GM12878 (cell line): ENCODE results near the gene FRMD8. TPM values are rescaled to one million over a fixed set of nuclear protein-coding genes. Genes with fewer than 3 reads are reported as not detected.

Experiments used
- ATAC-seq: fragments of 200-7000 bp; cut with Tn5 transposase; 3 replicates; pipeline ENCODE4 v1.9.1; 2020; ENCODE audit warnings: mild to moderate bottlenecking, moderate library complexity
- BruUV-seq: library from RNA; stranded (reverse); fragments of 400-500 nt; replicated peaks from 2 replicates; lab custom pipeline; 2021; lab: Mats Ljungman, UMichigan
- CTCF ChIA-PET: fragments of 300-600 bp; sonication (Branson Sonifier 250); formaldehyde crosslinking; extraction: SDS; loops from one replicate; lab custom pipeline; 2021; ENCODE audit warnings: inconsistent platforms; lab: Yijun Ruan, JAX
- POLR2A ChIA-PET: fragments of 350-600 bp; formaldehyde crosslinking; extraction: SDS; loops from one replicate; lab custom pipeline; 2021; ENCODE audit warnings: inconsistent platforms; lab: Charles Lee
- RAD21 ChIA-PET: fragments of 300-600 bp; sonication (Branson Sonifier 250); formaldehyde crosslinking; loops from one replicate; lab custom pipeline; 2023; ENCODE audit warnings: antibody characterized with exemption; ENCODE audit not compliant: unreplicated experiment; lab: Charles Lee
- SMC1A ChIA-PET: fragments of 300-600 bp; sonication (Branson Sonifier 250); formaldehyde crosslinking; loops from one replicate; lab custom pipeline; 2023; ENCODE audit not compliant: unreplicated experiment, uncharacterized antibody; lab: Charles Lee
- DNase-seq: peaks from one replicate; pipeline ENCODE4 v3.0.0-alpha.2; 2011; ENCODE audit warnings: low read depth, low spot score
- FAIRE-seq: peaks from 3 replicates; lab custom pipeline; 2011; peaks lifted over from hg19 to GRCh38; lab: Jason Lieb, UNC
- H2AFZ ChIP-seq: 2 replicates; pipeline ENCODE4 v1.6.0; 2011; ENCODE audit warnings: low read depth, low read length, control low read depth; ENCODE audit not compliant: control insufficient read depth
- H3K27ac ChIP-seq: 2 replicates; pipeline ENCODE4 v1.5.1; 2011; ENCODE audit warnings: control low read depth; ENCODE audit not compliant: control insufficient read depth, insufficient read depth
- H3K27me3 ChIP-seq, 2 experiments: replicated peaks in 1 of 2; 2 replicates each; pipeline versions ENCODE4 v1.6.0 to v1.6.1; 2011; ENCODE audit warnings: low read length in 1 of 2; ENCODE audit not compliant: control insufficient read depth in 2 of 2, insufficient read depth in 2 of 2
- H3K36me3 ChIP-seq, 2 experiments: 2 replicates each; pipeline ENCODE4 v1.5.1; 2011; ENCODE audit warnings: low read length in 1 of 2; ENCODE audit not compliant: control insufficient read depth in 2 of 2, insufficient read depth in 2 of 2
- H3K4me1 ChIP-seq: 2 replicates; pipeline ENCODE4 v1.6.1; 2011; ENCODE audit warnings: mild to moderate bottlenecking, low read length, moderate library complexity, mixed read lengths; ENCODE audit not compliant: control insufficient read depth, insufficient read depth
- H3K4me2 ChIP-seq: 2 replicates; pipeline ENCODE4 v1.6.0; 2011; ENCODE audit warnings: control low read depth; ENCODE audit not compliant: control insufficient read depth, insufficient read depth
- H3K4me3 ChIP-seq: fragments of 200-600 bp; sonication (generic); 2 replicates; pipeline ENCODE4 v1.5.1; 2016
- H3K79me2 ChIP-seq: 2 replicates; pipeline ENCODE4 v1.6.0; 2011; ENCODE audit warnings: low read length; ENCODE audit not compliant: control insufficient read depth, insufficient read depth
- H3K9ac ChIP-seq: 2 replicates; pipeline ENCODE4 v1.8.0; 2011; ENCODE audit warnings: low read length, control low read depth, mixed read lengths; ENCODE audit not compliant: control insufficient read depth, insufficient read depth
- H3K9me3 ChIP-seq: replicated peaks from 3 replicates; pipeline ENCODE4 v1.5.1; 2011; ENCODE audit warnings: mild to moderate bottlenecking, low read length; ENCODE audit not compliant: control insufficient read depth, insufficient read depth
- H4K20me1 ChIP-seq: 2 replicates; pipeline ENCODE4 v1.6.0; 2011; ENCODE audit not compliant: control insufficient read depth, insufficient read depth
- CHD1 ChIP-seq: IDR thresholded peaks from 2 replicates; pipeline ENCODE4 v1.6.1; 2012; ENCODE audit warnings: low read depth, low read length, improper control_type of control experiment
- CHD4 ChIP-seq: fragments of 200-600 bp; sonication (generic); IDR thresholded peaks from 2 replicates; pipeline ENCODE4 v1.6.1; 2016; ENCODE audit warnings: mild to moderate bottlenecking
- EP300 ChIP-seq, 2 experiments: fragments of 150-350 bp in 1 of 2; IDR thresholded peaks; 2 replicates each; pipeline ENCODE4 v1.6.1; 2011 to 2012; ENCODE audit warnings: low read depth in 2 of 2, low read length in 2 of 2, borderline replicate concordance in 1 of 2, improper control_type of control experiment in 1 of 2, inconsistent platforms in 1 of 2; ENCODE audit not compliant: control insufficient read depth in 1 of 2
- HCFC1 ChIP-seq: fragments of 150-350 bp; IDR thresholded peaks from 2 replicates; pipeline ENCODE4 v1.6.1; 2014; ENCODE audit warnings: low read length
- HDAC2 ChIP-seq: fragments of 200-600 bp; sonication (generic); IDR thresholded peaks from 2 replicates; pipeline ENCODE4 v1.6.1; 2017
- NFYB ChIP-seq: IDR thresholded peaks from 2 replicates; pipeline ENCODE4 v1.6.1; 2011; ENCODE audit warnings: low read depth, mild to moderate bottlenecking, low read length, improper control_type of control experiment, moderate library complexity; ENCODE audit not compliant: insufficient read depth
- RB1 ChIP-seq: fragments of 450-650 bp; formaldehyde crosslinking; IDR thresholded peaks from 2 replicates; pipeline ENCODE4 v1.6.1; 2017; ENCODE audit warnings: mild to moderate bottlenecking, borderline replicate concordance
- ZNF217 ChIP-seq: fragments of 450-650 bp; IDR thresholded peaks from 2 replicates; pipeline ENCODE4 v1.6.1; 2017; ENCODE audit warnings: antibody characterized with exemption, mild to moderate bottlenecking
- ZNF24 ChIP-seq: fragments of 450-650 bp; IDR thresholded peaks from 2 replicates; pipeline ENCODE4 v1.6.1; 2017; ENCODE audit warnings: antibody characterized with exemption, mild to moderate bottlenecking
- WGBS: methylation state at CpG from one replicate; pipeline ENCODE4 v1.1.6; 2016; ENCODE audit warnings: low lambda C conversion rate; ENCODE audit not compliant: insufficient replicate concordance, insufficient coverage; ENCODE audit errors: missing lambda C conversion rate; 5-methylcytosine and 5-hydroxymethylcytosine counted together
- in situ Hi-C: fragments of 300-500 bp; cut with MboI; formaldehyde crosslinking; loops from 9 replicates; pipeline ENCODE4 v1.14.3; 2018; ENCODE audit warnings: mixed read lengths
- intact Hi-C: fragments of 100-400 bp; cut with micrococcal nuclease; formaldehyde crosslinking; loops from one replicate; pipeline ENCODE4 v1.14.2; 2022; ENCODE audit not compliant: unreplicated experiment
- polyA plus RNA-seq, 11 experiments: library from polyadenylated mRNA; depleted of rRNA in 4 of 11; unstranded in 6 of 11; stranded (reverse) in 5 of 11; fragments of >200 nt; fragmentation: Nextera tagmentation in 4 of 11; fragmentation: Illumina TruSeq in 1 of 11; extraction: Ambion mirVana in 4 of 11; extraction: Trizol in 1 of 11; gene quantifications; 1 replicate in 1 of 11; 2 replicates in 10 of 11; pipeline versions ENCODE4 v1.2.1 to v1.2.3, GENCODE V29; 2011 to 2016; ENCODE audit warnings: inconsistent platforms in 2 of 11, missing spikeins in 2 of 11, low read depth in 1 of 11
- total RNA-seq, 4 experiments: library from RNA; depleted of rRNA in 3 of 4; stranded (reverse); fragments of >200 nt in 3 of 4; fragmentation: Illumina TruSeq in 1 of 4; extraction: Trizol in 1 of 4; gene quantifications; 2 replicates each; pipeline versions ENCODE4 v1.2.1 to v1.2.3, GENCODE V29; 2013 to 2021
- TF ChIP-seq, protein P1 (sequence below): fragments of 450-650 bp; IDR thresholded peaks from 2 replicates; pipeline ENCODE4 v1.6.1; 2018; ENCODE audit warnings: mild to moderate bottlenecking, low read depth, moderate library complexity; ENCODE audit not compliant: partially characterized antibody
- TF ChIP-seq, protein P2 (sequence below): fragments of 450-650 bp; conservative IDR thresholded peaks from 2 replicates; pipeline ENCODE4 v1.6.1; 2017; ENCODE audit warnings: mild to moderate bottlenecking, moderate library complexity
- TF ChIP-seq, protein P3 (sequence below): fragments of 450-650 bp; IDR thresholded peaks from 2 replicates; pipeline ENCODE4 v1.6.1; 2017; ENCODE audit warnings: mild to moderate bottlenecking, moderate library complexity

Gene FRMD8
- total and polyA plus RNA-seq, 10 of the 15 experiments (the other 5 are each of a cell fraction or from before 2014, with no cell fraction given), result 8.3 to 69.4 (median 28.0) TPM

DNA sequence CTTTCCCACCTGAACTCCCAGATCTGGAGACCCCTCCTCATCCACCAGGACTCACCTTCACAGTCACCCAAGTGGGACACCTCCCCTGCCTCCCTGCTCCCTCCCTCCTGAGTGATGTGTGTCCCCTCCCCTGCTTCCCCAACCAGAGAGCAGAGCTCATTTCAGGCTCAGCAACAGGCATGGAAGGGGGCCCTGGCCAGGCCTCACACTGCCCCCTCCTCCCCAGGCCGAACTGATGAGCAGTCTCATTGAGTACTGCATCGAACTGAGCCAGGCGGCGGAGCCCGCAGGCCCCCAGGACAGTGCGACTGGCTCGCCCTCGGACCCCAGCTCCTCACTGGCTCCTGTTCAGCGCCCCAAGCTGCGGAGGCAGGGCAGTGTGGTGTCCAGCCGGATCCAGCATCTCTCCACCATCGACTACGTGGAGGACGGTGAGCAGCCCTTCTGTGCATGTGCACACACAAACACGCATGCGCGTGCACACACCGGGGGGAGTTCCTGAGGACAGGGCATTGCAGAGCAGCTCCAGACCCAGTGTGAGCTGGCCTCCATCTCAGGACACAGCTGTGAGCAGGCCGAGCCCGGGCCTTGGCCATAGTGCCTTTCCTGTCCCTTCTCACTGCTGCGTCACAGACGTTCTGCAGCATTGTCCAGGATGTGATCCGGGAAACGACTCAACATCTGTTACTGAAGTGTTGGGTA is 18.4 kb downstream of the FRMD8 start (continued):
- TF ChIP-seq, protein P1, sequence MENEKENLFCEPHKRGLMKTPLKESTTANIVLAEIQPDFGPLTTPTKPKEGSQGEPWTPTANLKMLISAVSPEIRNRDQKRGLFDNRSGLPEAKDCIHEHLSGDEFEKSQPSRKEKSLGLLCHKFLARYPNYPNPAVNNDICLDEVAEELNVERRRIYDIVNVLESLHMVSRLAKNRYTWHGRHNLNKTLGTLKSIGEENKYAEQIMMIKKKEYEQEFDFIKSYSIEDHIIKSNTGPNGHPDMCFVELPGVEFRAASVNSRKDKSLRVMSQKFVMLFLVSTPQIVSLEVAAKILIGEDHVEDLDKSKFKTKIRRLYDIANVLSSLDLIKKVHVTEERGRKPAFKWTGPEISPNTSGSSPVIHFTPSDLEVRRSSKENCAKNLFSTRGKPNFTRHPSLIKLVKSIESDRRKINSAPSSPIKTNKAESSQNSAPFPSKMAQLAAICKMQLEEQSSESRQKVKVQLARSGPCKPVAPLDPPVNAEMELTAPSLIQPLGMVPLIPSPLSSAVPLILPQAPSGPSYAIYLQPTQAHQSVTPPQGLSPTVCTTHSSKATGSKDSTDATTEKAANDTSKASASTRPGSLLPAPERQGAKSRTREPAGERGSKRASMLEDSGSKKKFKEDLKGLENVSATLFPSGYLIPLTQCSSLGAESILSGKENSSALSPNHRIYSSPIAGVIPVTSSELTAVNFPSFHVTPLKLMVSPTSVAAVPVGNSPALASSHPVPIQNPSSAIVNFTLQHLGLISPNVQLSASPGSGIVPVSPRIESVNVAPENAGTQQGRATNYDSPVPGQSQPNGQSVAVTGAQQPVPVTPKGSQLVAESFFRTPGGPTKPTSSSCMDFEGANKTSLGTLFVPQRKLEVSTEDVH, result no peak
- TF ChIP-seq EP300 (IDR thresholded peaks at IDR 0.05; ENCODE audit: borderline replicate concordance in 1 of 2, control insufficient read depth in 1 of 2, low read depth in 2 of 2, low read length in 2 of 2) (no peak), HDAC2 (no peak), RB1 (no peak)

DNA sequence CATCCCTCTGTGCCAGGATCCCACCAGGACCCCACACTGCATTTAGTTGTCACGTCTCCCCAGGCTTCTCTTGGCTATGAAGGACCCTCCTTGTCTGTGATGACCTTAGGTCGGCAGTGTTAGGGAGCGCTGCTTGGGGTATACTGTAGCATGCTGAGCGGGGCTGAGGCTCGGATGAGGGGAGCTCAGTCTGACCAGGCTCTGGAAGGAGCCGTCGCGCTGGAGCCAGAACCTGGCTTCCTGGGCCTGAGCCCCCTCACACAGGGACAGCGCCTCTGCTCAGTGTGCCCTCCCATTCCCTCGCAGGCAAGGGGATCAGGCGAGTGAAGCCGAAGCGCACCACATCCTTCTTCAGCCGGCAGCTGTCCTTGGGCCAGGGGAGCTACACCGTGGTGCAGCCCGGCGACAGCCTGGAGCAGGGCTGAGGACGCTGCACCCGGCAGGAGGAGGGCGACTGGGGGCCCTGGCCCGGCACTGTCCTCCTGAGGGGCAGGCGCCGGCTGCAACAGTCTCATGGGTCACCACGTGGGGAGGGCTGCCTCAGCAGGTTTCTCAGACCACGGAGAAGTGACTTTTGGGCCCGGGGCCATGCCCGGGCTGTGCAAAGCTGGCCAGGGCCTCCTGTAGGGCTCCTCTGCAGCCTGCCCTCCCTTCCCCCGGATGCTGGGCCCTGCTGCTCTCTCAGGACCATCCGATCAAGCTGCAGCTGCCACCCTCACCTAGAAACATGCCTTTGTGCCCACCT is 24.7 kb downstream of the FRMD8 start:
- H3K27me3 ChIP-seq, result no peaks in the 10 kb centered on the region
- RAD21 ChIA-PET, result no interaction called here
- peaks cover 5% of the 10 kb centered on the region for H3K4me1 ChIP-seq
- no peak overlapping the region for H3K27ac ChIP-seq
- no peak for FAIRE-seq
- H3K36me3 ChIP-seq, result peaks cover 7 to 21% of the 10 kb centered on the region in 2 experiments
- H4K20me1 ChIP-seq, result no peaks in the 10 kb centered on the region
- POLR2A ChIA-PET, result no interaction called here
- H3K9ac ChIP-seq, result no peak overlapping the region
- in situ Hi-C loops (no loop called here), intact Hi-C loops (no loop called here)
- no peak for DNase-seq
- WGBS, result 87% methylated on average over 29 of the region's 29 CpGs
- CTCF ChIA-PET, result interaction anchor here (0.6 to 15.3 kb wide), 2 partner anchors 54 to 58 kb away, joined by 7 to 362 read pairs; no protein-coding TSS in a partner anchor
- H2AFZ ChIP-seq, result no peak overlapping the region
- peaks cover 1% of the 10 kb centered on the region for H3K79me2 ChIP-seq
- no peak for ATAC-seq
- H3K4me2 ChIP-seq, result no peak overlapping the region
- BruUV-seq, result no TSS peak
- H3K4me3 ChIP-seq, result no peak overlapping the region
- no peaks in the 10 kb centered on the region for H3K9me3 ChIP-seq
- SMC1A ChIA-PET, result interaction anchor here (1.1 to 1.2 kb wide), 2 partner anchors 31 to 43 kb away, joined by 3 read pairs; no protein-coding TSS in a partner anchor
- TF ChIP-seq HCFC1, result no peak
- TF ChIP-seq NFYB, result no peak
- no peak for TF ChIP-seq CHD1
- no peak for TF ChIP-seq ZNF217
- TF ChIP-seq, protein P2, sequence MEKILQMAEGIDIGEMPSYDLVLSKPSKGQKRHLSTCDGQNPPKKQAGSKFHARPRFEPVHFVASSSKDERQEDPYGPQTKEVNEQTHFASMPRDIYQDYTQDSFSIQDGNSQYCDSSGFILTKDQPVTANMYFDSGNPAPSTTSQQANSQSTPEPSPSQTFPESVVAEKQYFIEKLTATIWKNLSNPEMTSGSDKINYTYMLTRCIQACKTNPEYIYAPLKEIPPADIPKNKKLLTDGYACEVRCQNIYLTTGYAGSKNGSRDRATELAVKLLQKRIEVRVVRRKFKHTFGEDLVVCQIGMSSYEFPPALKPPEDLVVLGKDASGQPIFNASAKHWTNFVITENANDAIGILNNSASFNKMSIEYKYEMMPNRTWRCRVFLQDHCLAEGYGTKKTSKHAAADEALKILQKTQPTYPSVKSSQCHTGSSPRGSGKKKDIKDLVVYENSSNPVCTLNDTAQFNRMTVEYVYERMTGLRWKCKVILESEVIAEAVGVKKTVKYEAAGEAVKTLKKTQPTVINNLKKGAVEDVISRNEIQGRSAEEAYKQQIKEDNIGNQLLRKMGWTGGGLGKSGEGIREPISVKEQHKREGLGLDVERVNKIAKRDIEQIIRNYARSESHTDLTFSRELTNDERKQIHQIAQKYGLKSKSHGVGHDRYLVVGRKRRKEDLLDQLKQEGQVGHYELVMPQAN, result no peak
- TF ChIP-seq CHD4, result no peak
- no peak for TF ChIP-seq ZNF24
- TF ChIP-seq, protein P3, sequence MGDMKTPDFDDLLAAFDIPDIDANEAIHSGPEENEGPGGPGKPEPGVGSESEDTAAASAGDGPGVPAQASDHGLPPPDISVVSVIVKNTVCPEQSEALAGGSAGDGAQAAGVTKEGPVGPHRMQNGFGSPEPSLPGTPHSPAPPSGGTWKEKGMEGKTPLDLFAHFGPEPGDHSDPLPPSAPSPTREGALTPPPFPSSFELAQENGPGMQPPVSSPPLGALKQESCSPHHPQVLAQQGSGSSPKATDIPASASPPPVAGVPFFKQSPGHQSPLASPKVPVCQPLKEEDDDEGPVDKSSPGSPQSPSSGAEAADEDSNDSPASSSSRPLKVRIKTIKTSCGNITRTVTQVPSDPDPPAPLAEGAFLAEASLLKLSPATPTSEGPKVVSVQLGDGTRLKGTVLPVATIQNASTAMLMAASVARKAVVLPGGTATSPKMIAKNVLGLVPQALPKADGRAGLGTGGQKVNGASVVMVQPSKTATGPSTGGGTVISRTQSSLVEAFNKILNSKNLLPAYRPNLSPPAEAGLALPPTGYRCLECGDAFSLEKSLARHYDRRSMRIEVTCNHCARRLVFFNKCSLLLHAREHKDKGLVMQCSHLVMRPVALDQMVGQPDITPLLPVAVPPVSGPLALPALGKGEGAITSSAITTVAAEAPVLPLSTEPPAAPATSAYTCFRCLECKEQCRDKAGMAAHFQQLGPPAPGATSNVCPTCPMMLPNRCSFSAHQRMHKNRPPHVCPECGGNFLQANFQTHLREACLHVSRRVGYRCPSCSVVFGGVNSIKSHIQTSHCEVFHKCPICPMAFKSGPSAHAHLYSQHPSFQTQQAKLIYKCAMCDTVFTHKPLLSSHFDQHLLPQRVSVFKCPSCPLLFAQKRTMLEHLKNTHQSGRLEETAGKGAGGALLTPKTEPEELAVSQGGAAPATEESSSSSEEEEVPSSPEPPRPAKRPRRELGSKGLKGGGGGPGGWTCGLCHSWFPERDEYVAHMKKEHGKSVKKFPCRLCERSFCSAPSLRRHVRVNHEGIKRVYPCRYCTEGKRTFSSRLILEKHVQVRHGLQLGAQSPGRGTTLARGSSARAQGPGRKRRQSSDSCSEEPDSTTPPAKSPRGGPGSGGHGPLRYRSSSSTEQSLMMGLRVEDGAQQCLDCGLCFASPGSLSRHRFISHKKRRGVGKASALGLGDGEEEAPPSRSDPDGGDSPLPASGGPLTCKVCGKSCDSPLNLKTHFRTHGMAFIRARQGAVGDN, result no peak
